ENCODE results near the gene KLHL36. TPM values are rescaled to one million over a fixed set of nuclear protein-coding genes. Genes with fewer than 3 reads are reported as not detected.

Gene KLHL36
- total RNA-seq, 4 donors from 2014 or later, result 43.4 to 70.7 (median 67.2) TPM

- H3K9me3 ChIP-seq, result no peaks in the 10 kb centered on the region
- 95% methylated on average over 22 of the region's 22 CpGs for WGBS
- no peak for DNase-seq (ENCODE audit: low spot score in 2 of 2)
- TF ChIP-seq CTCF (IDR thresholded peaks at IDR 0.05), result no peak
- TF ChIP-seq POLR2A (IDR thresholded peaks at IDR 0.05), result no peak
- no peak for TF ChIP-seq EP300 (IDR thresholded peaks at IDR 0.05)
- TF ChIP-seq POLR2AphosphoS5 (IDR thresholded peaks at IDR 0.05), result no peak
- H3K27me3 ChIP-seq, result no peaks in the 10 kb centered on the region
- no peak overlapping the region for H3K4me3 ChIP-seq
- H3K4me1 ChIP-seq, result no peaks in the 10 kb centered on the region
- H3K27ac ChIP-seq, result no peak overlapping the region
- peaks cover 79% of the 10 kb centered on the region for H3K36me3 ChIP-seq
Measured at GRCh38 chr16:84656649-84657048, 8.3 kb downstream of the KLHL36 start.

- no peaks in the 10 kb centered on the region for H3K27me3 ChIP-seq
- TF ChIP-seq EP300 (IDR thresholded peaks at IDR 0.05), result no peak
- TF ChIP-seq CTCF (IDR thresholded peaks at IDR 0.05), result no peak
- TF ChIP-seq POLR2AphosphoS5 (IDR thresholded peaks at IDR 0.05), result no peak
- TF ChIP-seq POLR2A (IDR thresholded peaks at IDR 0.05), result no peak
- H3K27ac ChIP-seq, result no peak overlapping the region
- H3K4me1 ChIP-seq, result no peaks in the 10 kb centered on the region
- no peaks in the 10 kb centered on the region for H3K9me3 ChIP-seq
- H3K4me3 ChIP-seq, result no peak overlapping the region
- H3K36me3 ChIP-seq, result peaks cover 79% of the 10 kb centered on the region
- DNase-seq (ENCODE audit: low spot score in 2 of 2), result no peak
- WGBS, result 93% methylated on average over 16 of the region's 50 CpGs
Measured at GRCh38 chr16:84657229-84657837, 9.0 kb downstream of the KLHL36 start.

- Histone ChIP-seq H3K4me3 (no peak overlapping the region), H3K27me3 (no peaks in the 10 kb centered on the region), H3K36me3 (peaks cover 79% of the 10 kb centered on the region), H3K27ac (no peak overlapping the region), H3K4me1 (no peaks in the 10 kb centered on the region), H3K9me3 (no peaks in the 10 kb centered on the region)
- 84% methylated on average over 11 of the region's 11 CpGs for WGBS
- TF ChIP-seq EP300 (IDR thresholded peaks at IDR 0.05), result no peak
- no peak for DNase-seq (ENCODE audit: low spot score in 2 of 2)
Measured at GRCh38 chr16:84658690-84659089, 10.4 kb downstream of the KLHL36 start.

GRCh38 chr16:84659656-84660300 lies 11.5 kb downstream of the KLHL36 start:
- 94% methylated on average over 20 of the region's 27 CpGs for WGBS
- Histone ChIP-seq H3K4me3 (no peak overlapping the region), H3K36me3 (peaks cover 88% of the 10 kb centered on the region), H3K4me1 (no peaks in the 10 kb centered on the region), H3K27ac (no peak overlapping the region), H3K9me3 (no peaks in the 10 kb centered on the region), H3K27me3 (no peaks in the 10 kb centered on the region)
- TF ChIP-seq POLR2AphosphoS5 (IDR thresholded peaks at IDR 0.05), result no peak
- TF ChIP-seq CTCF (IDR thresholded peaks at IDR 0.05), result no peak
- no peak for TF ChIP-seq EP300 (IDR thresholded peaks at IDR 0.05)
- TF ChIP-seq POLR2A (IDR thresholded peaks at IDR 0.05), result no peak
- DNase-seq (ENCODE audit: low spot score in 2 of 2), result no peak

- 72% methylated on average over 7 of the region's 7 CpGs for WGBS
- DNase-seq (ENCODE audit: low spot score in 2 of 2), result no peak
- peaks cover 91% of the 10 kb centered on the region for H3K36me3 ChIP-seq
- no peak overlapping the region for H3K4me3 ChIP-seq
- no peaks in the 10 kb centered on the region for H3K4me1 ChIP-seq
- H3K27me3 ChIP-seq, result no peaks in the 10 kb centered on the region
- no peaks in the 10 kb centered on the region for H3K9me3 ChIP-seq
- no peak overlapping the region for H3K27ac ChIP-seq
- TF ChIP-seq POLR2A (IDR thresholded peaks at IDR 0.05) (no peak), EP300 (IDR thresholded peaks at IDR 0.05) (no peak), CTCF (IDR thresholded peaks at IDR 0.05) (no peak), POLR2AphosphoS5 (IDR thresholded peaks at IDR 0.05) (no peak)
Measured at GRCh38 chr16:84660973-84661372, 12.7 kb downstream of the KLHL36 start.

Measured in suprapubic skin (tissue), 4 donors.